C4-2B (cell line): ENCODE measurements around the gene ZDHHC6.

Experiments
- ZFX ChIP-seq: fragments of 450-650 bp; IDR thresholded peaks from 2 replicates; pipeline ENCODE4 v1.6.1; 2017
- TF ChIP-seq, protein P1 (sequence below): fragments of 450-650 bp; conservative IDR thresholded peaks from 2 replicates; pipeline ENCODE4 v1.5.1; 2017; ENCODE audit warnings: mild to moderate bottlenecking

DNA sequence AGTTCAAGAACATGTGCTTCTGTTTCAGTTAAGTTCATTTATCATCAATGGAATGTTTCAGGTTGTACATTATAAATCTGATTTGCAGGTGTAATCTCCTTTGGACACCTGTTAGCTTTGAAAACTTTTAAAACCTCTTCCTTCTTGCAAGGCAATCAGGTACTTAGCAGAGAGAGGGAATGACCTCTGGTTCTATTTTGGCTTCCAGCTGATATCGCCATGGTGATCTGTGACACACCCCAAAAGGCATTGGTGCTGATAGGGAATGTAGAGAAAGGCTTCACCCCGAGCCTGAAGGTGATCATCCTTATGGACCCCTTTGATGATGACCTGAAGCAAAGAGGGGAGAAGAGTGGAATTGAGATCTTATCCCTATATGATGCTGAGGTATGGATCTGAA lies 37.4 kb downstream of the ZDHHC6 start:
- TF ChIP-seq, protein P1, sequence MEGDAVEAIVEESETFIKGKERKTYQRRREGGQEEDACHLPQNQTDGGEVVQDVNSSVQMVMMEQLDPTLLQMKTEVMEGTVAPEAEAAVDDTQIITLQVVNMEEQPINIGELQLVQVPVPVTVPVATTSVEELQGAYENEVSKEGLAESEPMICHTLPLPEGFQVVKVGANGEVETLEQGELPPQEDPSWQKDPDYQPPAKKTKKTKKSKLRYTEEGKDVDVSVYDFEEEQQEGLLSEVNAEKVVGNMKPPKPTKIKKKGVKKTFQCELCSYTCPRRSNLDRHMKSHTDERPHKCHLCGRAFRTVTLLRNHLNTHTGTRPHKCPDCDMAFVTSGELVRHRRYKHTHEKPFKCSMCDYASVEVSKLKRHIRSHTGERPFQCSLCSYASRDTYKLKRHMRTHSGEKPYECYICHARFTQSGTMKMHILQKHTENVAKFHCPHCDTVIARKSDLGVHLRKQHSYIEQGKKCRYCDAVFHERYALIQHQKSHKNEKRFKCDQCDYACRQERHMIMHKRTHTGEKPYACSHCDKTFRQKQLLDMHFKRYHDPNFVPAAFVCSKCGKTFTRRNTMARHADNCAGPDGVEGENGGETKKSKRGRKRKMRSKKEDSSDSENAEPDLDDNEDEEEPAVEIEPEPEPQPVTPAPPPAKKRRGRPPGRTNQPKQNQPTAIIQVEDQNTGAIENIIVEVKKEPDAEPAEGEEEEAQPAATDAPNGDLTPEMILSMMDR, result no peak
- no peak for TF ChIP-seq ZFX
